ENCODE data around the gene NOL6. TPM values are rescaled to one million over a fixed set of nuclear protein-coding genes. Genes with fewer than 3 reads are reported as not detected.

Gene NOL6
- total RNA-seq, 1 experiment from 2014 or later, result 48.5 TPM

- TF ChIP-seq, protein P1, sequence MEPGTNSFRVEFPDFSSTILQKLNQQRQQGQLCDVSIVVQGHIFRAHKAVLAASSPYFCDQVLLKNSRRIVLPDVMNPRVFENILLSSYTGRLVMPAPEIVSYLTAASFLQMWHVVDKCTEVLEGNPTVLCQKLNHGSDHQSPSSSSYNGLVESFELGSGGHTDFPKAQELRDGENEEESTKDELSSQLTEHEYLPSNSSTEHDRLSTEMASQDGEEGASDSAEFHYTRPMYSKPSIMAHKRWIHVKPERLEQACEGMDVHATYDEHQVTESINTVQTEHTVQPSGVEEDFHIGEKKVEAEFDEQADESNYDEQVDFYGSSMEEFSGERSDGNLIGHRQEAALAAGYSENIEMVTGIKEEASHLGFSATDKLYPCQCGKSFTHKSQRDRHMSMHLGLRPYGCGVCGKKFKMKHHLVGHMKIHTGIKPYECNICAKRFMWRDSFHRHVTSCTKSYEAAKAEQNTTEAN (CRISPR knock-in tag; IDR thresholded peaks at IDR 0.05), result no peak
- no peak for TF ChIP-seq TCF7 (CRISPR knock-in tag; IDR thresholded peaks at IDR 0.05; ENCODE audit: low read depth)
These were observed 33.5 kb downstream of the NOL6 start (continued) for GRCh38 chr9:33440204-33440603.

DNA sequence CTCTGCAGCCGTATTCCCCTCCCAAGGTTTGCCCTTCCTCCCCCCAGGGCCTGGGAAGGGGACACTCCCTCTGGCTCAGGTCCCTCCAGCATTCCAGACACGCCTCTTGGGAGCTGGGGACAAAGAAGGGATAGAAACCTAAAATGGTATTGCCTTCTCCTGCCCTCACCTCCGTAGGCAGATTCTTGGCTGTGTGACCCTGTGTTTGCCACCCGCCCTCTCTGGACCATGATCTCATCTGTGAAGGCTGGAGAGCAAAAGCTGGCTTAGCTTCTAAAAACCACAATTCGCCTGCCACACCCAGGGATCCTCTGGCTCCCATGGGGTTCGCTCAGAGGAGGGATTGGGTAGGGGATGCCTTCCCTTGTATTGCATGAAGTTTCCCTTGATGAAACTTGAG, 34.0 kb downstream of the NOL6 start:
- CTCF ChIA-PET, result interaction anchor here (1.1 to 8.5 kb wide), 6 partner anchors 8 to 64 kb away, joined by 3 to 69 read pairs (median 8); partner anchors contain the start of gene AQP3
- TF ChIP-seq ZNF138 (CRISPR knock-in tag; conservative IDR thresholded peaks at IDR 0.05) (no peak), ESRRA (CRISPR knock-in tag; IDR thresholded peaks at IDR 0.05; ENCODE audit: borderline replicate concordance) (no peak), ATF1 (CRISPR knock-in tag; IDR thresholded peaks at IDR 0.05) (no peak), ARID4B (CRISPR knock-in tag; IDR thresholded peaks at IDR 0.05; ENCODE audit: borderline replicate concordance) (no peak), ETV6 (CRISPR knock-in tag; IDR thresholded peaks at IDR 0.05) (no peak), OVOL2 (CRISPR knock-in tag; IDR thresholded peaks at IDR 0.05; ENCODE audit: borderline replicate concordance) (no peak), CREB1 (CRISPR knock-in tag; IDR thresholded peaks at IDR 0.05) (no peak), PRRX2 (CRISPR knock-in tag; IDR thresholded peaks at IDR 0.05) (no peak)
- Mint-ChIP-seq H3K4me1 (peaks cover 25% of the 10 kb centered on the region), H3K9me3 (no peaks in the 10 kb centered on the region), H3K27me3 (ENCODE audit: low read depth) (no peaks in the 10 kb centered on the region), H3K4me3 (no peak overlapping the region), H3K27ac (no peak overlapping the region), H3K36me3 (no peaks in the 10 kb centered on the region)
- POLR2A ChIA-PET, result no interaction called here
- peak; percentile 29 for ATAC-seq
- no peak for DNase-seq (ENCODE audit: low spot score)

GRCh38 chr9:33438926-33439680, 34.6 kb downstream of the NOL6 start:
- ChIA-PET POLR2A (no interaction called here), CTCF (interaction anchor here (1.1 to 8.5 kb wide), 7 partner anchors 8 to 64 kb away, joined by 3 to 69 read pairs (median 9); partner anchors contain the start of gene AQP3)
- H3K36me3 Mint-ChIP-seq, result no peaks in the 10 kb centered on the region
- no peak for ATAC-seq
- H3K4me3 Mint-ChIP-seq, result no peak overlapping the region
- H3K27me3 Mint-ChIP-seq (ENCODE audit: low read depth), result no peaks in the 10 kb centered on the region
- H3K4me1 Mint-ChIP-seq, result peaks cover 25% of the 10 kb centered on the region
- TF ChIP-seq ZNF425 (CRISPR knock-in tag; conservative IDR thresholded peaks at IDR 0.05), result no peak
- no peak for TF ChIP-seq TCF7 (CRISPR knock-in tag; IDR thresholded peaks at IDR 0.05; ENCODE audit: low read depth)
- TF ChIP-seq SOX15 (CRISPR knock-in tag; IDR thresholded peaks at IDR 0.05), result no peak
- no peak for TF ChIP-seq PREB (CRISPR knock-in tag; IDR thresholded peaks at IDR 0.05; ENCODE audit: borderline replicate concordance)
- TF ChIP-seq NFYB (CRISPR knock-in tag; conservative IDR thresholded peaks at IDR 0.05; ENCODE audit: low read depth), result no peak
- TF ChIP-seq HMGXB4 (CRISPR knock-in tag; IDR thresholded peaks at IDR 0.05), result no peak
- no peak for TF ChIP-seq NR1H2 (CRISPR knock-in tag; IDR thresholded peaks at IDR 0.05)
- TF ChIP-seq, protein P2, sequence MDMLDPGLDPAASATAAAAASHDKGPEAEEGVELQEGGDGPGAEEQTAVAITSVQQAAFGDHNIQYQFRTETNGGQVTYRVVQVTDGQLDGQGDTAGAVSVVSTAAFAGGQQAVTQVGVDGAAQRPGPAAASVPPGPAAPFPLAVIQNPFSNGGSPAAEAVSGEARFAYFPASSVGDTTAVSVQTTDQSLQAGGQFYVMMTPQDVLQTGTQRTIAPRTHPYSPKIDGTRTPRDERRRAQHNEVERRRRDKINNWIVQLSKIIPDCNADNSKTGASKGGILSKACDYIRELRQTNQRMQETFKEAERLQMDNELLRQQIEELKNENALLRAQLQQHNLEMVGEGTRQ (CRISPR knock-in tag; IDR thresholded peaks at IDR 0.05), result no peak
- DNase-seq (ENCODE audit: low spot score), result no peak
- no peak overlapping the region for H3K27ac Mint-ChIP-seq
- H3K9me3 Mint-ChIP-seq, result no peaks in the 10 kb centered on the region

Measured in WTC11 (cell line).